HCT116 (cell line): ENCODE results near the gene SPATA16.

Experiments
- CEBPB ChIP-seq: IDR thresholded peaks from 2 replicates; pipeline ENCODE4 v1.6.1; 2012; ENCODE audit warnings: low read depth
- POLR2A ChIP-seq: IDR thresholded peaks from 2 replicates; pipeline ENCODE4 v1.7.0; 2011; ENCODE audit warnings: borderline replicate concordance; ENCODE audit not compliant: insufficient read depth, insufficient read length; ENCODE audit errors: extremely low read depth
- SIN3A ChIP-seq: IDR thresholded peaks from 2 replicates; pipeline ENCODE4 v1.6.1; 2012; ENCODE audit warnings: low read depth
- SP1 ChIP-seq: IDR thresholded peaks from 2 replicates; pipeline ENCODE4 v1.6.1; 2012; ENCODE audit warnings: low read depth
- TCF7L2 ChIP-seq: IDR thresholded peaks from 2 replicates; pipeline ENCODE4 v1.7.0; 2011; ENCODE audit warnings: borderline replicate concordance, inconsistent platforms; ENCODE audit not compliant: insufficient read depth, insufficient read length; ENCODE audit errors: extremely low read depth
- TF ChIP-seq, protein P1 (sequence below), 3 experiments: fragments of 200-600 bp in 1 of 3; sonication (generic) in 1 of 3; IDR thresholded peaks in 2 of 3; conservative IDR thresholded peaks in 1 of 3; 2 replicates each; pipeline ENCODE4 v1.5.1; 2012 to 2017; ENCODE audit warnings: low read depth in 2 of 3, low read length in 2 of 3, antibody characterized with exemption in 1 of 3, borderline replicate concordance in 1 of 3, control low read depth in 1 of 3, mild to moderate bottlenecking in 1 of 3, mixed read lengths in 1 of 3, mixed run types in 1 of 3, moderate library complexity in 1 of 3; ENCODE audit not compliant: insufficient read depth in 1 of 3
- TF ChIP-seq, protein P2 (sequence below): IDR thresholded peaks from 2 replicates; pipeline ENCODE4 v1.6.1; 2012; ENCODE audit warnings: low read depth

DNA sequence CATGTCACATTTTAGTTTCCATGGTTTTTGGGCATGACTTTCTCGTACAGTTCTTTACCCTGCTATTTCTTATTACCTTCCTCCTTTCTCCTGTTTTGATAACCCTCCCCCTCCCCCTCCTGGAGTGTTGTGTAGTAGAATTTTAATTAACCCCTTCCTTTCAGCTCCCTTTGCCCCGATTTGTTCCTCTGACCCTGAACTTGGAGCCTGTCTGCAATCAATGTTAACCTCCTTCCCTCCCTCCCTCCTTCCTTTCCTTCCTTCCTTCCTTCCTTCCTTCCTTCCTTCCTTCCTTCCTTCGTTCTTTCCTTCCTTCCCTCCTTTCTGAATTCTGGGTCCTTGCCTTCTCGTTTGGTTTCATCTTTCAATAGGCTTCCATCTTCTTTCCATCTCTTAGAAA is 300.1 kb downstream of the SPATA16 start:
- TF ChIP-seq CEBPB (no peak), POLR2A (no peak), SP1 (no peak), SIN3A (no peak), TCF7L2 (no peak)
- TF ChIP-seq, protein P1, sequence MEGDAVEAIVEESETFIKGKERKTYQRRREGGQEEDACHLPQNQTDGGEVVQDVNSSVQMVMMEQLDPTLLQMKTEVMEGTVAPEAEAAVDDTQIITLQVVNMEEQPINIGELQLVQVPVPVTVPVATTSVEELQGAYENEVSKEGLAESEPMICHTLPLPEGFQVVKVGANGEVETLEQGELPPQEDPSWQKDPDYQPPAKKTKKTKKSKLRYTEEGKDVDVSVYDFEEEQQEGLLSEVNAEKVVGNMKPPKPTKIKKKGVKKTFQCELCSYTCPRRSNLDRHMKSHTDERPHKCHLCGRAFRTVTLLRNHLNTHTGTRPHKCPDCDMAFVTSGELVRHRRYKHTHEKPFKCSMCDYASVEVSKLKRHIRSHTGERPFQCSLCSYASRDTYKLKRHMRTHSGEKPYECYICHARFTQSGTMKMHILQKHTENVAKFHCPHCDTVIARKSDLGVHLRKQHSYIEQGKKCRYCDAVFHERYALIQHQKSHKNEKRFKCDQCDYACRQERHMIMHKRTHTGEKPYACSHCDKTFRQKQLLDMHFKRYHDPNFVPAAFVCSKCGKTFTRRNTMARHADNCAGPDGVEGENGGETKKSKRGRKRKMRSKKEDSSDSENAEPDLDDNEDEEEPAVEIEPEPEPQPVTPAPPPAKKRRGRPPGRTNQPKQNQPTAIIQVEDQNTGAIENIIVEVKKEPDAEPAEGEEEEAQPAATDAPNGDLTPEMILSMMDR (IDR thresholded peaks at IDR 0.05 in 2 of 3, conservative IDR thresholded peaks at IDR 0.05 in 1 of 3; ENCODE audit: borderline replicate concordance in 1 of 3, insufficient read depth in 1 of 3, low read depth in 2 of 3, low read length in 2 of 3): no peak
- TF ChIP-seq, protein P2, sequence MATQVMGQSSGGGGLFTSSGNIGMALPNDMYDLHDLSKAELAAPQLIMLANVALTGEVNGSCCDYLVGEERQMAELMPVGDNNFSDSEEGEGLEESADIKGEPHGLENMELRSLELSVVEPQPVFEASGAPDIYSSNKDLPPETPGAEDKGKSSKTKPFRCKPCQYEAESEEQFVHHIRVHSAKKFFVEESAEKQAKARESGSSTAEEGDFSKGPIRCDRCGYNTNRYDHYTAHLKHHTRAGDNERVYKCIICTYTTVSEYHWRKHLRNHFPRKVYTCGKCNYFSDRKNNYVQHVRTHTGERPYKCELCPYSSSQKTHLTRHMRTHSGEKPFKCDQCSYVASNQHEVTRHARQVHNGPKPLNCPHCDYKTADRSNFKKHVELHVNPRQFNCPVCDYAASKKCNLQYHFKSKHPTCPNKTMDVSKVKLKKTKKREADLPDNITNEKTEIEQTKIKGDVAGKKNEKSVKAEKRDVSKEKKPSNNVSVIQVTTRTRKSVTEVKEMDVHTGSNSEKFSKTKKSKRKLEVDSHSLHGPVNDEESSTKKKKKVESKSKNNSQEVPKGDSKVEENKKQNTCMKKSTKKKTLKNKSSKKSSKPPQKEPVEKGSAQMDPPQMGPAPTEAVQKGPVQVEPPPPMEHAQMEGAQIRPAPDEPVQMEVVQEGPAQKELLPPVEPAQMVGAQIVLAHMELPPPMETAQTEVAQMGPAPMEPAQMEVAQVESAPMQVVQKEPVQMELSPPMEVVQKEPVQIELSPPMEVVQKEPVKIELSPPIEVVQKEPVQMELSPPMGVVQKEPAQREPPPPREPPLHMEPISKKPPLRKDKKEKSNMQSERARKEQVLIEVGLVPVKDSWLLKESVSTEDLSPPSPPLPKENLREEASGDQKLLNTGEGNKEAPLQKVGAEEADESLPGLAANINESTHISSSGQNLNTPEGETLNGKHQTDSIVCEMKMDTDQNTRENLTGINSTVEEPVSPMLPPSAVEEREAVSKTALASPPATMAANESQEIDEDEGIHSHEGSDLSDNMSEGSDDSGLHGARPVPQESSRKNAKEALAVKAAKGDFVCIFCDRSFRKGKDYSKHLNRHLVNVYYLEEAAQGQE: no peak
